ENCODE data around the gene CDKAL1. TPM values are rescaled to one million over a fixed set of nuclear protein-coding genes. Genes with fewer than 3 reads are reported as not detected.

Gene CDKAL1
- total RNA-seq, 1 donor: 26.8 TPM

GRCh38 chr6:21116736-21117135, 582.5 kb downstream of the CDKAL1 start:
- DNase-seq (ENCODE audit: low read depth): no peak
- TF ChIP-seq CTCF (IDR thresholded peaks at IDR 0.05; ENCODE audit: insufficient read depth, low read depth, low read length): no peak
- no peak overlapping the region for H3K4me3 ChIP-seq (ENCODE audit: low read depth, low read length)

- H3K4me3 ChIP-seq (ENCODE audit: low read depth, low read length): no peak overlapping the region
- no peak for DNase-seq (ENCODE audit: low read depth)
- TF ChIP-seq CTCF (IDR thresholded peaks at IDR 0.05; ENCODE audit: insufficient read depth, low read depth, low read length): no peak
Observed at GRCh38 chr6:21118216-21118780, 584.0 kb downstream of the CDKAL1 start.

- no peak overlapping the region for H3K4me3 ChIP-seq (ENCODE audit: low read depth, low read length)
- no peak for TF ChIP-seq CTCF (IDR thresholded peaks at IDR 0.05; ENCODE audit: insufficient read depth, low read depth, low read length)
- DNase-seq (ENCODE audit: low read depth): no peak
Observed at GRCh38 chr6:21121636-21122136, 587.4 kb downstream of the CDKAL1 start.

- TF ChIP-seq CTCF (IDR thresholded peaks at IDR 0.05; ENCODE audit: insufficient read depth, low read depth, low read length): no peak
- no peak overlapping the region for H3K4me3 ChIP-seq (ENCODE audit: low read depth, low read length)
- no peak for DNase-seq (ENCODE audit: low read depth)
Observed at GRCh38 chr6:21123507-21124436, 589.5 kb downstream of the CDKAL1 start.

- no peak for DNase-seq (ENCODE audit: low read depth)
- no peak for TF ChIP-seq CTCF (IDR thresholded peaks at IDR 0.05; ENCODE audit: insufficient read depth, low read depth, low read length)
- H3K4me3 ChIP-seq (ENCODE audit: low read depth, low read length): no peak overlapping the region
Observed at GRCh38 chr6:21128601-21129000, 594.3 kb downstream of the CDKAL1 start.

- DNase-seq (ENCODE audit: low read depth): no peak
- no peak overlapping the region for H3K4me3 ChIP-seq (ENCODE audit: low read depth, low read length)
- TF ChIP-seq CTCF (IDR thresholded peaks at IDR 0.05; ENCODE audit: insufficient read depth, low read depth, low read length): no peak
Observed at GRCh38 chr6:21131406-21131805, 597.1 kb downstream of the CDKAL1 start.

Data from fibroblast of villous mesenchyme (primary cell).